HG02763 (cell line): Measurements from ENCODE around the gene IMMP2L.

Source experiments
- ATAC-seq: cut with Tn5 transposase; IDR thresholded peaks from one replicate; pipeline ENCODE4 v1.9.1; 2021; ENCODE audit warnings: mild to moderate bottlenecking, moderate library complexity; ENCODE audit not compliant: unreplicated experiment

Gene IMMP2L

DNA sequence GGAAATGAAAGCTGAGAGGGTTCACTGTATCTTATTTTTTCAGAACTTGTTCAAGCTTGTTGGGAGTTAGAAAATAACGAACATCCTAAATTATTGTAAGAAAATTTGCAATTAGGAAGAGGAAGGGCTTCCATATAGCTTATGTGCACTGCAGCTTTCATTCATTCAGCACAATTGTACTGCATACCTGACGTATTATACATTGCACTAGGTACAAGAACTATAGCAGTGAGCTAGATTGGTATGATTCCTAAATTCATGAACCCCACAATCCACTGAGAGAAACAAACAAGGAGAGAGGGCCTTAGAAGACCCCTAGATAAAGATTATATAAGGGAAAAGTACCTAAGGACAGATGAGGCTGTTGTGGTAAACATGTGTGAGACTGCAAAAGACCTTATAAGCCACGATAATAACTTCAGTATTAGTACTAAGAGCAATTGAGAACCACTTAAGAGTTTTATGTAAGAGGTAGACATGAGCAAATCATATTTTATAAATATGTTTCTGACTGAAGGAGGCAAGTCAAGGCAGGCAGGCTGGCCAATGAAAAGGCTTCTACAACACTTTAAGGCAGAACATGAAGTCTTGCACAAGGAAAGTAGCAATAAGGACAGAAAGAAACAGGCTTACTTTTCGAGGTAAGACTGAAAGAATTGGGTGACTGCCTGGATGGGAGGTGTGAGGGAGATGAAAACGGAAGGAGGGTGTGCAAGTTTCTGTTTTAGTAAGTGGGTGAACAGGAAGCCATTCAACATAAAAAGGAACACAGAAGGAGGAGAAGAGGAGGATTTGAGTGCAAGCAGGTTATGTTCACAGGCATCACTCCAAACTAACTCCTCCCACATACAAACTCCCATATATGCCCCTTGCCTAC, 549.3 kb downstream of the IMMP2L start:
- ATAC-seq, result peak; percentile 98

DNA sequence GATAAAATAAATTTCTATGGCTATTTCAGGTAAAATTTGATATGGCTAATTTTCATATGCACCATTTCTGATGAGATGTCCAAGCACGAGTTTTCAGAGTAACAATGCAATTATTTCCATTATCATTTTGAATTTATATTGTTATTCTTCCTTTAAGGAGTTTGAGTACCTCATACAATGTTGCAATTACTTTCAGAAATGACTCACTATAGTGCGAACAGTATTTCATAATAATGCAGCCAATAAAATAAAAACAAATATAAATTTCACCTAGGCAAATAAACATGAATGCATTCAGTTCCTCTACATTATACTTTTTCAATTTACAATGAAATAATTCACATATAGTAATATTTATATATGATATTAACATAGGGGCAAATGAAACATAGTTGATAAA, 550.1 kb downstream of the IMMP2L start:
- ATAC-seq, result no peak

GRCh38 chr7:111011520-111011919, 550.8 kb downstream of the IMMP2L start:
- no peak for ATAC-seq

- no peak for ATAC-seq
These were observed 551.5 kb downstream of the IMMP2L start for GRCh38 chr7:111010798-111011197.

GRCh38 chr7:111009526-111010040, 552.7 kb downstream of the IMMP2L start:
- no peak for ATAC-seq

DNA sequence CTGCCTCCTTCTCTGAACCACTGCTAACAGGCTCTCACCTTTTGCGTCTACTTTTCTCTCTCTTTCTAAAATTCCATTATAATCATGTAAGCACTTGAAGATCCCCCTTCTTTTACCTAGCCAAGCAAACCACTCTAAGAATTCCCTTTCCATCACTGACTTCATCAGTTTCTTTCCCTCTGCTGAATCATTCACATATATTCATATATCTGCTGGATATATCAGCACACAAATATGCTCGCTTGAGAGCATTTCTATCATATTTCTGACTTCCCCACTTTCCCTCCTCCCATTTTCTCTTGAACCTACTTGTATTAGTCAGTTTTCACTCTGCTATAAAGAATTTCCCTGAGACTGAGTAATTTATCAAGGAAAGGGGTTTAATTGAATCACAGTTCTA, 555.6 kb downstream of the IMMP2L start:
- no peak for ATAC-seq

DNA sequence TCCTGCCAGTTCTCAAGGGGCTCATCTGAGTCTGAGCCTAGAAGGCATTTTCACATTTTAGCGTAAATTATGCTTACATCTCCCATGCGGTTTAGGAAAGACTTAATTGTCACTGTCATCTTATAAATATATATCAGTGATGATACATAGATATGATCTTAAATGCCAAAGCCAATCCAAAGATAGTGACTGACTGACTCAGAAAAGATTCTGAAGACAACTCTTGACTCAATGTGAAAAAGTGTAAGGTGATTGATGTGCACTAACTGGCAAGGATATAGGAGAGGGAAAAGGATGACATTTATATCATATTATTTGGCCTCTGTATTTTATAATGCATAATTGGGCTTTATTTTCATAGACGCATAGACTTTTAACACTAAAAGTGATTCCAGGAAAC, 556.3 kb downstream of the IMMP2L start:
- no peak for ATAC-seq

GRCh38 chr7:111005445-111005844, 556.8 kb downstream of the IMMP2L start:
- no peak for ATAC-seq

DNA sequence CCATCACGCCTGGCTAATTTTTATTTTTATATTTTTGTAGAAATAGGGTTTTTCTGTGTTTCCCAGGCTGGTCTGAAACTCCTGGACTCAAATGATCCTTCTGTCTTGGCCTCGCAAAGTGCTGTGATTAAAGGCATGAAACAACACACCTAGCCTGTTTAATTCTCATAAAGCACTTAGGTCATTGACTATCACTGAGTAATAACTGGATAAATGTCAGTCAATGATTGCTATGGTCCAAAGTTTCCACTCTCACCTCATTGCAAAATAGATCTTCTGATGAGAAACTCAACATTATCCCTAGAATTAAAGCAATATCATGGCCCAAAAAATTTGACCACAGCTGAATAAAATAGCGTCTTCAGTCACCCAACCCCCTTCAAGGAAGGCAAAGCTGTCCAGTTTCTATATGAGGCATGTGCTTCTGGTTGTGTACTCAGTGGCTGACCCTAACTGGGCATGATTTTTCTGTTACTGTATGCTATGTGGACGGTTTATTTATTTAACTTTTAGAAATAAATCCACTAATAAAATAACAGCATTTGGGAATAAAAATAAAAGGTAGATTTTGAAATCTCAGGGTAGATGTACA, 557.9 kb downstream of the IMMP2L start:
- no peak for ATAC-seq

GRCh38 chr7:111003883-111004282, 558.4 kb downstream of the IMMP2L start:
- ATAC-seq, result no peak

- no peak for ATAC-seq
These were observed 568.0 kb downstream of the IMMP2L start for GRCh38 chr7:110994028-110994967.

- ATAC-seq, result no peak
These were observed 573.3 kb downstream of the IMMP2L start for GRCh38 chr7:110988890-110989501.

DNA sequence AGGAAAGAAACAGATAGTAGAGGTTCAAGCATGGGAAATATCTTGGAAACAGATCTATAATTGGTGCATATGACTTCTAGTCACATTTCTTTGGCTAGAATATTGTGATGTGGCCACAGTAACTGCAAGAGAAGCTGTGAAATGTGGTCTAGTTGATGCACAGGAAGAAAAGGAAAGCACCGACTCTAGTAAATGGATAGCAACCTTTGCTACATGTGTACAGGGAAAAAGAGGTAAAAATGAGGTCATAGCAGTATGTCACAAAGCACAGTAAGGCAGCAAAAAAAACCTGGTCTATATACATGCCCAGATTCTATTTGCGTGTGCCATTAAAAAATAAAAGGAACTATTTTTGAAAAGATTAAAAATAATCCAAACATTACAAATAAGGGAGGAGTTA, 573.9 kb downstream of the IMMP2L start:
- no peak for ATAC-seq

GRCh38 chr7:110987127-110987693, 575.1 kb downstream of the IMMP2L start:
- no peak for ATAC-seq

DNA sequence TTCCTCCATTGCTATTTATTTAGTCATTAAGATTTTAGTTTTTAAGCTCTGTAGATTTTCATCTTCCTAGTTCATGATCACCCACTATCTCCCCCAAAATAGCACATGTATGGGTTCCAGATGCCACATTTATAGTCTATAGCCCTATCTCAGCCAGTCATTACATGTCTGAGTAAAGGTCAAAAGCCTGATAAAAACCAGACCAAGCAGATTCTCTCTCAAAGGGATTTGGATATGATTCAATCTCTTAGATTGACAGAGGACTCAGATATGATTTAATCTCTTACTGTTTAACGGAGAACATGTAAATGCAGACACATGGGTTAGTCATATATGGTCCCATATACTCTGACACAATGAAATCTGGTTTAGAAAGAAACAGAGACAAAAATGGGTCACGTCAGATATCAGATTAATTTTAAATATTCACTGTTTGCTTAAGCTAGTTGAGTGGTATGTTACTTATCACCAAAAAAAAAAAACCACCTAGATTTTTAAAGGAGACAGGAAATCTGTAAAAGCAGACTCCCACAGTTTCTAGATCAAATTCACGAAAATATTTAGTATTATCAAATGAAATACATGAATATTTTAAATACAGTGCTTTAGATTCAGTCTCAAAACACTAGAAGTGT, 578.4 kb downstream of the IMMP2L start:
- ATAC-seq, result no peak

GRCh38 chr7:110977127-110977737, 585.1 kb downstream of the IMMP2L start:
- ATAC-seq, result no peak

- ATAC-seq, result no peak
These were observed 586.8 kb downstream of the IMMP2L start for GRCh38 chr7:110975486-110975885.

DNA sequence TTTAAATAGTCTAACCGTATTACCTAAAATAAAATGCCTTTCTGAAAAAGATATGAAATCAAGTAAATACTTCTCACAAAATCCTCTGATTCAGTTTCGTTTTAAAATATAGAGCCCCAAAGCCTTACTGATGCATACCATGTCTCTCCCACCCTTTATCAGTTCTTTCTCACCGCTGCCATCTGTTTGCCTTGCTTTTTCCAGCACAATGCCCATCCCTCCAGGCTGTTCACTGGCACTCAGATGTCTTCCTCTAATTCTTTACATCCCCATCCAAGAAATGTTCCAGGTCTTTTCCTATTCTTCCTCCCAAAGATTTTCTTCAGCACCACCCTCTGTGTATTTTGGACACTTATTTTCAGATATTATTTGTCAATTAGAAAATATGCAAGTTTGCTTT, 587.9 kb downstream of the IMMP2L start:
- no peak for ATAC-seq

DNA sequence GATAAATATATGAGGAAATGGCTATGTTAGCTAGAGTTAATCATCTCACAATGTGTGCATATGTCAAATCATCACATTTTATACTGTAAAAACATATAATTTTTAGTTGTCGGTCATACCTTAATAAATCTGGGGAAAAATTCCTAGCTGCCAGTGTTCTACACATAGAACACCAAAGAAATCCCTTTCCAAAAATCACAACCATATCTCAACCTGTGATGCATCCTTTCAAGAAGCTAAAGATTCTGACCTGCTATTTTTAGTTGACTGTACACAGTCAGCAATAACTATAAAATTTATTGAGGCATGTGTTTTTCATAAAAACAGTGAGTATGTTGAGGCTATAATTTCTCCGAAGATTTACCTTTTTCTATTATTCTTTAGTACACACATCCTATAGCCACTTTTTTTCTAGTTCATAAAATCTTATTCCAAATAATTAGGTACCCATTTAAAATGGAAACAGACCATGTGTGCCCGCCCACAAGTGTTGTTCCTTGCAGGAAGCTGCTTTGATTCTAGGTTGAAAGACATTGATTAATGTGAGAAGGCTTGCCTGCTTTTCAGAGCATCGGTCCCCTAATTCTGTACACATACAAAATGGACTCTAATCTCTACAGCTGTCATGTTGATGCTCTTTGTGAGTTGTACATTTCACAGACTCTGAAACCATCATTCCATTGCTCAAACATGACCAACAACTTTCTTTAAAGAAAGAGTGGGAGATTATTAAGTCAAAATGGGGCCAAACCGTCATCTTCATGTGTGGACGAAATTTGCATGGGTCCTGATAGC, 588.9 kb downstream of the IMMP2L start:
- no peak for ATAC-seq
